HFFc6 (cell line): ENCODE results near the gene EDC4. TPM values are rescaled to one million over a fixed set of nuclear protein-coding genes. Genes with fewer than 3 reads are reported as not detected.
A peak's percentile ranks its signal among the peaks of the same experiment; 100 is the strongest.
"Not testable (repeated sequence)": the region's sequence is repeated elsewhere in the genome, so short reads cannot be mapped to it uniquely, and the experiment has no call there.

ENCODE experiments used
- DNase-seq: peaks from one replicate; pipeline ENCODE4 v3.0.0-alpha.2; 2018
- H3K27ac Mint-ChIP-seq: 2 replicates; pipeline ENCODE4 v1.8.0; 2020; ENCODE audit warnings: mild to moderate bottlenecking, mixed read lengths
- H3K27me3 Mint-ChIP-seq: 2 replicates; pipeline ENCODE4 v1.8.0; 2021; ENCODE audit warnings: mild to moderate bottlenecking, moderate library complexity, mixed read lengths; ENCODE audit not compliant: insufficient read depth
- H3K36me3 Mint-ChIP-seq: 2 replicates; pipeline ENCODE4 v1.8.0; 2021; ENCODE audit warnings: low read depth, mixed read lengths
- H3K4me1 Mint-ChIP-seq: 2 replicates; pipeline ENCODE4 v1.8.0; 2020; ENCODE audit warnings: low read depth, mixed read lengths
- H3K4me3 Mint-ChIP-seq: 2 replicates; pipeline ENCODE4 v1.8.0; 2020; ENCODE audit warnings: mild to moderate bottlenecking, moderate library complexity, mixed read lengths
- H3K9me3 Mint-ChIP-seq: 2 replicates; pipeline ENCODE4 v1.8.0; 2020; ENCODE audit warnings: mild to moderate bottlenecking, mixed read lengths
- CTCF ChIP-seq: fragments of 200-600 bp; sonication (generic); IDR thresholded peaks from 2 replicates; pipeline ENCODE4 v1.5.0; 2021; ENCODE audit warnings: antibody characterized with exemption, mild to moderate bottlenecking
- total RNA-seq, 6 experiments: library from RNA; stranded (reverse); fragmentation: NEBNext Ultra II Directional; extraction: Animal tissue kit (Norgen Biotek cat#: 25700); gene quantifications; 2 replicates in 1 of 6; 3 replicates in 5 of 6; pipeline ENCODE4 v1.2.3, GENCODE V29; 2021

EDC4 gene
- total RNA-seq, 6 experiments from 2014 or later = 60.2 to 81.0 (median 63.6) TPM

GRCh38 chr16:67907397-67908180 lies 34.7 kb downstream of the EDC4 start:
- H3K36me3 Mint-ChIP-seq = no peaks in the 10 kb centered on the region; the same call in 1 of the 2 replicates

GRCh38 chr16:67909056-67909742 lies 36.3 kb downstream of the EDC4 start:
- no peak for TF ChIP-seq CTCF
- Mint-ChIP-seq H3K27me3 (no peaks in the 10 kb centered on the region; the same call in 1 of the 2 replicates), H3K4me3 (no peak overlapping the region), H3K4me1 (no peaks in the 10 kb centered on the region), H3K9me3 (no peaks in the 10 kb centered on the region), H3K36me3 (no peaks in the 10 kb centered on the region; the same call in 1 of the 2 replicates), H3K27ac (no peak overlapping the region)
- DNase-seq = no peak

More at GRCh38 chr16:67907397-67908180, 34.7 kb downstream of the EDC4 start:
- no peaks in the 10 kb centered on the region for H3K9me3 Mint-ChIP-seq
- H3K27me3 Mint-ChIP-seq = no peaks in the 10 kb centered on the region; the same call in 1 of the 2 replicates
- no peak for TF ChIP-seq CTCF
- H3K27ac Mint-ChIP-seq = no peak overlapping the region
- DNase-seq = no peak
- H3K4me1 Mint-ChIP-seq = no peaks in the 10 kb centered on the region
- no peak overlapping the region for H3K4me3 Mint-ChIP-seq

- no peak for TF ChIP-seq CTCF
- no peak overlapping the region for H3K27ac Mint-ChIP-seq
Observed at GRCh38 chr16:67910158-67910557, 37.3 kb downstream of the EDC4 start.

GRCh38 chr16:67914758-67915495 lies 42.1 kb downstream of the EDC4 start:
- Mint-ChIP-seq H3K4me3 (no peak overlapping the region), H3K4me1 (peaks cover 54% of the 10 kb centered on the region), H3K36me3 (peaks cover 5% of the 10 kb centered on the region; the same call in 1 of the 2 replicates), H3K9me3 (no peaks in the 10 kb centered on the region), H3K27me3 (peaks cover 3% of the 10 kb centered on the region), H3K27ac (peak overlapping the region; percentile 61; the same call in 1 of the 2 replicates)
- TF ChIP-seq CTCF = no peak
- DNase-seq = no peak

More at GRCh38 chr16:67910158-67910557, 37.3 kb downstream of the EDC4 start:
- Mint-ChIP-seq H3K36me3 (peaks cover 5% of the 10 kb centered on the region), H3K9me3 (no peaks in the 10 kb centered on the region), H3K4me3 (no peak overlapping the region), H3K4me1 (peaks cover 6% of the 10 kb centered on the region), H3K27me3 (no peaks in the 10 kb centered on the region; the same call in 1 of the 2 replicates)
- DNase-seq = no peak

- not testable (repeated sequence) for H3K36me3 Mint-ChIP-seq, H3K9me3 Mint-ChIP-seq, H3K27ac Mint-ChIP-seq, H3K4me3 Mint-ChIP-seq, DNase-seq, H3K27me3 Mint-ChIP-seq
- H3K4me1 Mint-ChIP-seq = peaks cover 55% of the 10 kb centered on the region
Observed at GRCh38 chr16:67915496-67915769, 42.6 kb downstream of the EDC4 start.
